Left kidney (tissue), 2 donors: ENCODE measurements around the gene MYCBPAP. TPM values are rescaled to one million over a fixed set of nuclear protein-coding genes. Genes with fewer than 3 reads are reported as not detected.

Experiments used
- DNase-seq: peaks from one replicate; pipeline ENCODE4 v3.0.0-alpha.2; 2013
- polyA plus RNA-seq: library from polyadenylated mRNA; unstranded; fragments of 120-200 nt; gene quantifications from one replicate; pipeline ENCODE4 v1.2.1, GENCODE V29; 2013; ENCODE audit not compliant: insufficient read length

The MYCBPAP gene
- polyA plus RNA-seq, 1 donor, result 3.0 TPM

DNA sequence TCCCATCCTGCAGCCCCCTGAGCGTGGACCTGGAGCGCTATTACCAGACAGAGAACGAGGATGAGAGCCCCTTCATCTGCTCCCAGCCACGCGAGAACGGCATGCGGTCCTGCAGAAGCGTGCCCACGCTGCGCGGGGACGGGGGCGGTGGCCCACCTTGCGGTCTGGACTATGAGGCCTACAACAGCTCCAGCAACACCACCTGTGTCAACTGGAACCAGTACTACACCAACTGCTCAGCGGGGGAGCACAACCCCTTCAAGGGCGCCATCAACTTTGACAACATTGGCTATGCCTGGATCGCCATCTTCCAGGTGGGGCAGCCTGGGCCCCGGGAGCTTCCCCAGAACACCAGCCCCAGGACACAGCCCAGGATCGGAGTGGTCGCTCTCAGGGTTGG lies 64.3 kb downstream of the MYCBPAP start:
- DNase-seq, result no peak

DNA sequence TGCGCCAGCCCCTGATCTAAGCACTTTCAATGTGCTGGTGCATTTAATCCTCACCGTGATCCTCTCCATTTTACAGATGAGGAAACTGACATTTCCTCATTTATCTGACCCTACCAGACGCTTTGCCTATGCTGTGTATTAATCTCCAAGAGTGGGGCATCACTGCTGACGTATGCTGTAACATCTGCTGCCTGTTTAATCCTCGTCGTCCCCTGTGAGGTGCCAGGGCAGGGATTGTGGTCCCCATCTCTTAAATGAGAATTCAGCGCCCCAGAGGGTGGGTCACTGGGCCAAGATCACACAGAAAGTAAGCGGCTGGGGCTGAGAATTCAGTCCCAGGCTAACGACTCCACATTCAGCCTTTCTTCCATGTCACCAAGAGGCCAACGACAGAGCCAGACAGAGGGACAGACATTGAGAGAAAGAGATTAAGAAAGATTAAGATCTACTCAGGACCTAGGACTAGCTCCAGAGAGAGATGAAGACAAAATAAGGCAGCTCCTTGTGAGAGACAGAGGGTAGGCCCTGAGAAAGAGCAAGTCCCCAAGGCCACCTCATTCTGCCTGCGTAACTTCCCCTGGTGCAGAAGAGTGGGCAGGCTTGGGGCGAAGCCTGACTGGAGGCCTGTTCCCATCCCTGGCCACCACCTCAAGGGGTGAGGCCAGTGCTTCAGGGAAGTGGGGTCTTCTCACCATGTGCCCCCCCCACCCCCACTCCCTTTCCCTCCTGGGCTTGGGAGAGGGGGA lies 65.8 kb downstream of the MYCBPAP start:
- no peak for DNase-seq

DNA sequence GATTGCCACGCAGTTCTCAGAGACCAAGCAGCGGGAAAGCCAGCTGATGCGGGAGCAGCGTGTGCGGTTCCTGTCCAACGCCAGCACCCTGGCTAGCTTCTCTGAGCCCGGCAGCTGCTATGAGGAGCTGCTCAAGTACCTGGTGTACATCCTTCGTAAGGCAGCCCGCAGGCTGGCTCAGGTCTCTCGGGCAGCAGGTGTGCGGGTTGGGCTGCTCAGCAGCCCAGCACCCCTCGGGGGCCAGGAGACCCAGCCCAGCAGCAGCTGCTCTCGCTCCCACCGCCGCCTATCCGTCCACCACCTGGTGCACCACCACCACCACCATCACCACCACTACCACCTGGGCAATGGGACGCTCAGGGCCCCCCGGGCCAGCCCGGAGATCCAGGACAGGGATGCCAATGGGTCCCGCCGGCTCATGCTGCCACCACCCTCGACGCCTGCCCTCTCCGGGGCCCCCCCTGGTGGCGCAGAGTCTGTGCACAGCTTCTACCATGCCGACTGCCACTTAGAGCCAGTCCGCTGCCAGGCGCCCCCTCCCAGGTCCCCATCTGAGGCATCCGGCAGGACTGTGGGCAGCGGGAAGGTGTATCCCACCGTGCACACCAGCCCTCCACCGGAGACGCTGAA lies 67.5 kb downstream of the MYCBPAP start:
- no peak for DNase-seq

DNA sequence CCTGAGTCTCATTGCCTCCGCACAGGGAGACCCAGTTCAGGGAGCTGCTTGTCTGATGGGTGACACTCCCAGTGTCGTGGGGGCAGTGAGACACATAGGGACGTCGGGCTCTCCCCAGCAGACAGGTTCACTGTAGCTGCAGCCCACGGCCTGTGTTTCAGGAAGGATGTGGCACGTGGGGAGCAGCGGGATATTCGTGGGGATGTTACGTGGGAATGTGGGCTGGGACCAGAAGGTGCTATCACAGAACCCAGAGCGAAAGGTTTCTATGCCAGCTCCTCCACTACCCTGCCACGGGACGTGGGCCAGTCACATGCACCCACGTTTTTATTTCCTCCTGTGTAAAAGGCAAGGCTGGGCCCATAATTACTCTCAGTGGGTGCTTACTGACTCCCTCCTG lies 68.6 kb downstream of the MYCBPAP start:
- DNase-seq, result no peak

DNA sequence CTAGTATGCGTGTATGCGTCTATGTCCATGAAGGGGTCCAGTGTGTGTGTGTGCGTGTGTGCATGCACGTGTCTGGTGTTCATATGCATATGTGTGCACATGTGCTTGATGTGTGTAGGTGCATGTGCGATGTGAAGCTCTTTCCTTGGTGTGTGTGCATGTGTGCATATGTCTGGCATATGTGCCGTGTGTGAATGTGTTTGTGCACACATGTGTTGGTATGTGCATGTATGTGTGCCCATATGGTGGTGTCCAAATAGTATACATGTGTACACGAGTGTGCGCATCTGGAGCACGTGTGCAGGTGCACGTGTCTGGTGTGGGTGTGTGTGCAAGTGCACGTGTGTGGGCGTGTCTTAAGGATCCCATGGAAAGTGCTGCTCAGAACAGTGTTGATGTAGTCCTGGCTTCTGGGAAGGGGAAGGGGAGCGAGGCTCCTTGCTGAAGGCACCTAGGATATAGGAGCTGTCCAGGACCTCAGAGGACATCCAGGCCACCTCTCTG lies 69.3 kb downstream of the MYCBPAP start:
- no peak for DNase-seq

DNA sequence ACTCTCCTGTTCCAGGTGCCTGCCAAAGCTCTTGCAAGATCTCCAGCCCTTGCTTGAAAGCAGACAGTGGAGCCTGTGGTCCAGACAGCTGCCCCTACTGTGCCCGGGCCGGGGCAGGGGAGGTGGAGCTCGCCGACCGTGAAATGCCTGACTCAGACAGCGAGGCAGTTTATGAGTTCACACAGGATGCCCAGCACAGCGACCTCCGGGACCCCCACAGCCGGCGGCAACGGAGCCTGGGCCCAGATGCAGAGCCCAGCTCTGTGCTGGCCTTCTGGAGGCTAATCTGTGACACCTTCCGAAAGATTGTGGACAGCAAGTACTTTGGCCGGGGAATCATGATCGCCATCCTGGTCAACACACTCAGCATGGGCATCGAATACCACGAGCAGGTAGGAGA lies 69.9 kb downstream of the MYCBPAP start:
- DNase-seq, result no peak

DNA sequence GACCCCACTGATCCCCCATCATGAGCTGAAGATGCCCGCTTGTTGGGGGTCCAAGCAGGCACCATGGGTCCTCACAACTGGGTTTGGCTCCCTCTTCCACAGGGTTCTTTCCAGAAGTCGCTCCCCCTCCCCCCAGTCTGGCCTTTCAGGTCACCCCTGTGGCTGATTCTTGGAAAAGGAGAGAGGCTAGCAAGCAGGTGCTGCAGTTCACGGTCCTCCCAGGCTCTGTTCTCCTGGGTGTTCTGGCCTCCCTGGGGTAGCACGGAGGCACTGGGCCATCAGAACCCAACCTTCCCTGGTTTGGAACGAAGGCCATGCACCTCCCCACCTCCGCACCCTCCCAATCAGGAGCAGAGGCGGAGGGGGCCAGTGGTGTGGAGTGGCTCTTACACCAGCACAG lies 71.2 kb downstream of the MYCBPAP start:
- DNase-seq, result no peak

DNA sequence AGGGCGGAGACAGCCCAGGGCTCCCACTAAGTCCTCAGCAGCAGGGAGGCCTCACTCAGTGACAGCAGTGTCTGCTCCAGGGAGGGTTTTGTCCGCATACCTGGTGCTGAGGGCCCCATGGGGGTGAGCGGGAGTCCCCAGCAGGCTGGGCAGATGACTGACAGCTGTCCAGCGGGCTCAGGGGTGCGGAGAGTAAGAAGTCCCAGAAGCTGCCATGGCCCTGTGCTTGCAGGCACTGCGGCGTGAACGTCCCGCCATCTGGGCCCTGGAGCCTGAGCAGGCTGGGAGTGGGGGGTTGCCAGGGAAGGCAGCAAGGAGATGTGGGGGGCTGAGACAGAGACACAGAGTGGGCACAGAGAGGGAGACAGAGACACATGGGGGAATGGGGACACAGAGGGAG lies 72.4 kb downstream of the MYCBPAP start:
- DNase-seq, result no peak

Other genes starting within 250 kb of the MYCBPAP start
- 2.2 TPM for gene TMEM92, start 234.0 kb upstream of the MYCBPAP start, polyA plus RNA-seq
- gene XYLT2, start 162.3 kb upstream of the MYCBPAP start, polyA plus RNA-seq, result 19.5 TPM
- gene MRPL27, start 135.3 kb upstream of the MYCBPAP start, polyA plus RNA-seq, result 68.6 TPM
- 14.0 TPM for gene EME1, start 135.2 kb upstream of the MYCBPAP start, polyA plus RNA-seq
- gene LRRC59, start 110.9 kb upstream of the MYCBPAP start, polyA plus RNA-seq, result 60.3 TPM
- 122 TPM for gene ACSF2, start 82.2 kb upstream of the MYCBPAP start, polyA plus RNA-seq
- 4.0 TPM for gene CHAD, start 39.6 kb upstream of the MYCBPAP start, polyA plus RNA-seq
- gene RSAD1, start 29.6 kb upstream of the MYCBPAP start, polyA plus RNA-seq, result 57.6 TPM
- 9.5 TPM for gene EPN3, start 24.3 kb downstream of the MYCBPAP start, polyA plus RNA-seq
- 34.9 TPM for gene SPATA20, start 38.7 kb downstream of the MYCBPAP start, polyA plus RNA-seq
- 7.9 TPM for gene CACNA1G, start 52.3 kb downstream of the MYCBPAP start, polyA plus RNA-seq
- 11.8 TPM for gene ABCC3, start 126.4 kb downstream of the MYCBPAP start, polyA plus RNA-seq
- 49.9 TPM for gene ANKRD40, start 199.5 kb downstream of the MYCBPAP start, polyA plus RNA-seq
- 817 TPM for gene LUC7L3, start 211.2 kb downstream of the MYCBPAP start, polyA plus RNA-seq